Measurements from ENCODE around the gene FCRL4. TPM values are rescaled to one million over a fixed set of nuclear protein-coding genes. Genes with fewer than 3 reads are reported as not detected.

The FCRL4 gene
- total RNA-seq, 1 experiment from 2014 or later, result not detected

DNA sequence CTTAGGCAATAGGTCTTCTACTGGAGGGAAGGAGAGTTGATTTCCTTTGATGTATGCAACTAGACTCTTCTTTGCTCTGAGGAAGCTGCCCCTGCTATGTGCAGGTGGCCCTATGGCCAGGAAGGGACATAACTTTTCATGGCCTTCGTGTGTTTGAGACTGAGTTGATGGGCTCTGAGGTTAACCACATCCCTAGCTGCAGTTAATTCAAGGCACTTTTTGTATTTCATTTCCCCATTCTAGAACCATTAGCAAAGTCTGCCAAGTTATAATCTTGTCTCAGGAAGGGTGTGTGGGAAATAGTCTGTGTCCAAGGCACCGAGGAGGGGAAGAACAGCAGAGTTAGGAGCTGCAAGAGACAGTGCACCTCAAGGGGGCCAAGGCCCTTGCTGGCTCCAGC, 2.5 kb downstream of the FCRL4 start:
- Mint-ChIP-seq H3K27ac (no peak overlapping the region), H3K4me1 (peaks cover 3% of the 10 kb centered on the region), H3K9me3 (no peaks in the 10 kb centered on the region), H3K27me3 (ENCODE audit: low read depth) (peaks cover 1% of the 10 kb centered on the region; the same call in 1 of the 2 replicates), H3K4me3 (no peak overlapping the region), H3K36me3 (no peaks in the 10 kb centered on the region)
- POLR2A ChIA-PET, result no interaction called here
- DNase-seq (ENCODE audit: low spot score) (no peak), ATAC-seq (no peak)
- TF ChIP-seq ETV6 (CRISPR knock-in tag; IDR thresholded peaks at IDR 0.05), result no peak
- TF ChIP-seq ZNF671 (CRISPR knock-in tag; IDR thresholded peaks at IDR 0.05), result no peak
- TF ChIP-seq, protein P1, sequence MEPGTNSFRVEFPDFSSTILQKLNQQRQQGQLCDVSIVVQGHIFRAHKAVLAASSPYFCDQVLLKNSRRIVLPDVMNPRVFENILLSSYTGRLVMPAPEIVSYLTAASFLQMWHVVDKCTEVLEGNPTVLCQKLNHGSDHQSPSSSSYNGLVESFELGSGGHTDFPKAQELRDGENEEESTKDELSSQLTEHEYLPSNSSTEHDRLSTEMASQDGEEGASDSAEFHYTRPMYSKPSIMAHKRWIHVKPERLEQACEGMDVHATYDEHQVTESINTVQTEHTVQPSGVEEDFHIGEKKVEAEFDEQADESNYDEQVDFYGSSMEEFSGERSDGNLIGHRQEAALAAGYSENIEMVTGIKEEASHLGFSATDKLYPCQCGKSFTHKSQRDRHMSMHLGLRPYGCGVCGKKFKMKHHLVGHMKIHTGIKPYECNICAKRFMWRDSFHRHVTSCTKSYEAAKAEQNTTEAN (CRISPR knock-in tag; IDR thresholded peaks at IDR 0.05), result no peak
- no peak for TF ChIP-seq KAT7 (CRISPR knock-in tag; IDR thresholded peaks at IDR 0.05; ENCODE audit: borderline replicate concordance)
- TF ChIP-seq ESRRA (CRISPR knock-in tag; IDR thresholded peaks at IDR 0.05; ENCODE audit: borderline replicate concordance), result no peak
- TF ChIP-seq, protein P2, sequence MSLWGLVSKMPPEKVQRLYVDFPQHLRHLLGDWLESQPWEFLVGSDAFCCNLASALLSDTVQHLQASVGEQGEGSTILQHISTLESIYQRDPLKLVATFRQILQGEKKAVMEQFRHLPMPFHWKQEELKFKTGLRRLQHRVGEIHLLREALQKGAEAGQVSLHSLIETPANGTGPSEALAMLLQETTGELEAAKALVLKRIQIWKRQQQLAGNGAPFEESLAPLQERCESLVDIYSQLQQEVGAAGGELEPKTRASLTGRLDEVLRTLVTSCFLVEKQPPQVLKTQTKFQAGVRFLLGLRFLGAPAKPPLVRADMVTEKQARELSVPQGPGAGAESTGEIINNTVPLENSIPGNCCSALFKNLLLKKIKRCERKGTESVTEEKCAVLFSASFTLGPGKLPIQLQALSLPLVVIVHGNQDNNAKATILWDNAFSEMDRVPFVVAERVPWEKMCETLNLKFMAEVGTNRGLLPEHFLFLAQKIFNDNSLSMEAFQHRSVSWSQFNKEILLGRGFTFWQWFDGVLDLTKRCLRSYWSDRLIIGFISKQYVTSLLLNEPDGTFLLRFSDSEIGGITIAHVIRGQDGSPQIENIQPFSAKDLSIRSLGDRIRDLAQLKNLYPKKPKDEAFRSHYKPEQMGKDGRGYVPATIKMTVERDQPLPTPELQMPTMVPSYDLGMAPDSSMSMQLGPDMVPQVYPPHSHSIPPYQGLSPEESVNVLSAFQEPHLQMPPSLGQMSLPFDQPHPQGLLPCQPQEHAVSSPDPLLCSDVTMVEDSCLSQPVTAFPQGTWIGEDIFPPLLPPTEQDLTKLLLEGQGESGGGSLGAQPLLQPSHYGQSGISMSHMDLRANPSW (CRISPR knock-in tag; conservative IDR thresholded peaks at IDR 0.05; ENCODE audit: low read depth), result no peak
- TF ChIP-seq, protein P3, sequence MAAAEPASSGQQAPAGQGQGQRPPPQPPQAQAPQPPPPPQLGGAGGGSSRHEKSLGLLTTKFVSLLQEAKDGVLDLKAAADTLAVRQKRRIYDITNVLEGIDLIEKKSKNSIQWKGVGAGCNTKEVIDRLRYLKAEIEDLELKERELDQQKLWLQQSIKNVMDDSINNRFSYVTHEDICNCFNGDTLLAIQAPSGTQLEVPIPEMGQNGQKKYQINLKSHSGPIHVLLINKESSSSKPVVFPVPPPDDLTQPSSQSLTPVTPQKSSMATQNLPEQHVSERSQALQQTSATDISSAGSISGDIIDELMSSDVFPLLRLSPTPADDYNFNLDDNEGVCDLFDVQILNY (CRISPR knock-in tag; IDR thresholded peaks at IDR 0.05), result no peak
- no peak for TF ChIP-seq ZNF138 (CRISPR knock-in tag; conservative IDR thresholded peaks at IDR 0.05)
- TF ChIP-seq, protein P4, sequence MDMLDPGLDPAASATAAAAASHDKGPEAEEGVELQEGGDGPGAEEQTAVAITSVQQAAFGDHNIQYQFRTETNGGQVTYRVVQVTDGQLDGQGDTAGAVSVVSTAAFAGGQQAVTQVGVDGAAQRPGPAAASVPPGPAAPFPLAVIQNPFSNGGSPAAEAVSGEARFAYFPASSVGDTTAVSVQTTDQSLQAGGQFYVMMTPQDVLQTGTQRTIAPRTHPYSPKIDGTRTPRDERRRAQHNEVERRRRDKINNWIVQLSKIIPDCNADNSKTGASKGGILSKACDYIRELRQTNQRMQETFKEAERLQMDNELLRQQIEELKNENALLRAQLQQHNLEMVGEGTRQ (CRISPR knock-in tag; IDR thresholded peaks at IDR 0.05), result no peak
- TF ChIP-seq ZNF281 (CRISPR knock-in tag; IDR thresholded peaks at IDR 0.05), result no peak
- CTCF ChIA-PET, result interaction anchor here (1.9 kb wide), 1 partner anchor 15 kb away, joined by 9 read pairs; no protein-coding TSS in a partner anchor

DNA sequence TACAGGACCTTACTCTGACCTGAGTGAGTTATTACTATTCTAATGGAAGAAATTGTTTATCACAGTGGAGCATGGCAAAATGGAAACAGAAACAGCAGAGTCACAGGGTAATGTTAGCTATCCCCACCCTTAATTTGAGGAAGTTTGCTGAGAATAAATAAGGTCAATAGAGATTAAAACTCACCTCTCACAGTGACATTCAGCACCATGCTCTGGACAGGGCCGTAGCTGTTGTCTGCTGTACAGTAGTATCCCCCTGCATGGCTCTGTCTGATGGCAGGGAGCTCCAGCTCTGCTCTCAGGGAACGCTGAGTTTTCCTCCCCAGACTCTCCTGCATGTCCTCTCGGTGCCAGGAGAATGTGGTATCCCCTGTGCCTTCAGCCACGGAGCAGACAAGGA, 11.9 kb downstream of the FCRL4 start:
- Mint-ChIP-seq H3K4me1 (peaks cover 22% of the 10 kb centered on the region), H3K9me3 (no peaks in the 10 kb centered on the region), H3K27me3 (ENCODE audit: low read depth) (peaks cover 7% of the 10 kb centered on the region), H3K36me3 (no peaks in the 10 kb centered on the region), H3K4me3 (no peak overlapping the region), H3K27ac (no peak overlapping the region)
- DNase-seq (ENCODE audit: low spot score) (no peak), ATAC-seq (no peak; the same call in 1 of the 2 replicates)
- CTCF ChIA-PET, result no interaction called here
- POLR2A ChIA-PET, result no interaction called here
- TF ChIP-seq ZNF396 (CRISPR knock-in tag; IDR thresholded peaks at IDR 0.05; ENCODE audit: borderline replicate concordance) (no peak), GRHL2 (CRISPR knock-in tag; IDR thresholded peaks at IDR 0.05; ENCODE audit: insufficient replicate concordance, severe bottlenecking) (no peak), ZNF317 (CRISPR knock-in tag; IDR thresholded peaks at IDR 0.05; ENCODE audit: borderline replicate concordance, low read depth) (no peak), ZSCAN18 (CRISPR knock-in tag; IDR thresholded peaks at IDR 0.05) (no peak), TCF7 (CRISPR knock-in tag; IDR thresholded peaks at IDR 0.05; ENCODE audit: low read depth) (no peak), TP53 (CRISPR knock-in tag; IDR thresholded peaks at IDR 0.05) (no peak), ELF4 (CRISPR knock-in tag; IDR thresholded peaks at IDR 0.05; ENCODE audit: low read depth) (no peak), NR2C2 (CRISPR knock-in tag; IDR thresholded peaks at IDR 0.05) (no peak), ATF1 (CRISPR knock-in tag; IDR thresholded peaks at IDR 0.05) (no peak), ZNF281 (CRISPR knock-in tag; IDR thresholded peaks at IDR 0.05) (no peak)
- TF ChIP-seq, protein P5, sequence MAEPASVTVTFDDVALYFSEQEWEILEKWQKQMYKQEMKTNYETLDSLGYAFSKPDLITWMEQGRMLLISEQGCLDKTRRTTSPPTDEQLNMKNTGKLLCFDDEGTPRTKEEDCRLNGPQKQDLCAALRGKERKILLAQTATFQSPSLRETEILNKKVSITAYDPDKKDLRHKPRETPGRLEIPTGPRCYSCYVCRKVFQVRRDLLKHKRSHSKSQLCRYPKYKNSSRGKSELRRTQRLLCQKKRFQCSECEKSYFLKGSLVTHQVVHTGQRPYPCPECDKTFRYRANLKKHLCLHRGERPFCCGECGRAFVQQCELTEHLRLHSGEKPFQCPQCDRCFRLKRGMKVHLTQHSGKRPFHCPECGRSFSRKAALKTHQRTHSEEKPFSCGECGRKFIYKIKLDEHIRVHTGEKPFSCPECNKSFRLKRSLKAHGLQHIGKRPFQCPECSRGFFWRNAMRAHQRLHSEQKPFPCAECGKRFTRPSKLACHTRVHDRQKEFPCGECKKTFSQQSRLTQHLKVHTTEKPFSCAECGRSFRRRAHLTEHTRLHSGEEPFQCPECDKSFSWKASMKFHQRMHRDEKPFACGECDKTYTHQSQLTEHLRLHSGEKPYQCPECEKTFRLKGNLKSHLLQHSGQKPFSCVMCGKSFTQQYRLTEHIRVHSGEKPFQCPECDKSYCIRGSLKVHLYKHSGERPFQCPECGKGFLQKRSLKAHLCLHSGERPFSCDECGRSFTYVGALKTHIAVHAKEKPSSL (CRISPR knock-in tag; conservative IDR thresholded peaks at IDR 0.05), result no peak
